ENCODE data around the gene SCN3A.

The SCN3A gene

GRCh38 chr2:165147186-165148045 is 56.4 kb downstream of the SCN3A start:
- no peak overlapping the region for H3K4me3 ChIP-seq
- no peak overlapping the region; the same call in 1 of the 2 replicates for H3K27ac ChIP-seq
- DNase-seq (ENCODE audit: low read depth, low spot score), result no peak
- H3K9me3 ChIP-seq (ENCODE audit: low read depth, low read length), result no peaks in the 10 kb centered on the region
- H3K36me3 ChIP-seq (ENCODE audit: insufficient read depth, low read length), result no peaks in the 10 kb centered on the region
- H3K9ac ChIP-seq (ENCODE audit: insufficient read length), result no peak overlapping the region
- TF ChIP-seq FOXP2 (optimal IDR thresholded peaks at IDR 0.05; ENCODE audit: control extremely low read depth, extremely low read length, insufficient read depth) (no peak), EZH2 (IDR thresholded peaks at IDR 0.05) (no peak), POLR2AphosphoS5 (IDR thresholded peaks at IDR 0.05; ENCODE audit: borderline replicate concordance, low read depth, low read length) (no peak)

GRCh38 chr2:165144315-165144714 is 59.5 kb downstream of the SCN3A start:
- Histone ChIP-seq H3K9ac (ENCODE audit: insufficient read length) (no peak overlapping the region), H3K9me3 (ENCODE audit: low read depth, low read length) (no peaks in the 10 kb centered on the region), H3K4me3 (no peak overlapping the region), H3K27ac (no peak overlapping the region), H3K36me3 (ENCODE audit: insufficient read depth, low read length) (no peaks in the 10 kb centered on the region)
- no peak for TF ChIP-seq POLR2AphosphoS5 (IDR thresholded peaks at IDR 0.05; ENCODE audit: borderline replicate concordance, low read depth, low read length)
- TF ChIP-seq EZH2 (IDR thresholded peaks at IDR 0.05), result no peak
- TF ChIP-seq FOXP2 (optimal IDR thresholded peaks at IDR 0.05; ENCODE audit: control extremely low read depth, extremely low read length, insufficient read depth), result no peak
- no peak for DNase-seq (ENCODE audit: low read depth, low spot score)

GRCh38 chr2:165141601-165142354 is 62.1 kb downstream of the SCN3A start:
- DNase-seq (ENCODE audit: low read depth, low spot score), result no peak
- Histone ChIP-seq H3K9me3 (ENCODE audit: low read depth, low read length) (no peaks in the 10 kb centered on the region), H3K36me3 (ENCODE audit: insufficient read depth, low read length) (no peaks in the 10 kb centered on the region), H3K9ac (ENCODE audit: insufficient read length) (no peak overlapping the region), H3K4me3 (no peak overlapping the region), H3K27ac (no peak overlapping the region)
- TF ChIP-seq POLR2AphosphoS5 (IDR thresholded peaks at IDR 0.05; ENCODE audit: borderline replicate concordance, low read depth, low read length) (no peak), FOXP2 (optimal IDR thresholded peaks at IDR 0.05; ENCODE audit: control extremely low read depth, extremely low read length, insufficient read depth) (no peak), EZH2 (IDR thresholded peaks at IDR 0.05) (no peak)

GRCh38 chr2:165126244-165126643 is 77.6 kb downstream of the SCN3A start:
- no peak overlapping the region for H3K4me3 ChIP-seq
- no peaks in the 10 kb centered on the region for H3K36me3 ChIP-seq (ENCODE audit: insufficient read depth, low read length)
- no peak overlapping the region for H3K27ac ChIP-seq
- H3K9me3 ChIP-seq (ENCODE audit: low read depth, low read length), result no peaks in the 10 kb centered on the region
- TF ChIP-seq POLR2AphosphoS5 (IDR thresholded peaks at IDR 0.05; ENCODE audit: borderline replicate concordance, low read depth, low read length), result no peak
- TF ChIP-seq EZH2 (IDR thresholded peaks at IDR 0.05), result no peak
- TF ChIP-seq FOXP2 (optimal IDR thresholded peaks at IDR 0.05; ENCODE audit: control extremely low read depth, extremely low read length, insufficient read depth), result no peak
- DNase-seq (ENCODE audit: low read depth, low spot score), result no peak
- no peak overlapping the region for H3K9ac ChIP-seq (ENCODE audit: insufficient read length)

GRCh38 chr2:165122521-165122920 is 81.3 kb downstream of the SCN3A start:
- H3K9ac ChIP-seq (ENCODE audit: insufficient read length), result no peak overlapping the region
- no peak overlapping the region for H3K4me3 ChIP-seq
- no peaks in the 10 kb centered on the region for H3K36me3 ChIP-seq (ENCODE audit: insufficient read depth, low read length)
- no peak overlapping the region for H3K27ac ChIP-seq
- no peak for DNase-seq (ENCODE audit: low read depth, low spot score)
- no peaks in the 10 kb centered on the region for H3K9me3 ChIP-seq (ENCODE audit: low read depth, low read length)
- TF ChIP-seq EZH2 (IDR thresholded peaks at IDR 0.05) (no peak), FOXP2 (optimal IDR thresholded peaks at IDR 0.05; ENCODE audit: control extremely low read depth, extremely low read length, insufficient read depth) (no peak), POLR2AphosphoS5 (IDR thresholded peaks at IDR 0.05; ENCODE audit: borderline replicate concordance, low read depth, low read length) (no peak)

- no peak overlapping the region for H3K4me3 ChIP-seq
- DNase-seq (ENCODE audit: low read depth, low spot score), result no peak
- TF ChIP-seq FOXP2 (optimal IDR thresholded peaks at IDR 0.05; ENCODE audit: control extremely low read depth, extremely low read length, insufficient read depth) (no peak), POLR2AphosphoS5 (IDR thresholded peaks at IDR 0.05; ENCODE audit: borderline replicate concordance, low read depth, low read length) (no peak), EZH2 (IDR thresholded peaks at IDR 0.05) (no peak)
- peaks cover 5% of the 10 kb centered on the region; the same call in 1 of the 2 replicates for H3K9me3 ChIP-seq (ENCODE audit: low read depth, low read length)
- no peak overlapping the region for H3K27ac ChIP-seq
- no peak overlapping the region for H3K9ac ChIP-seq (ENCODE audit: insufficient read length)
- no peaks in the 10 kb centered on the region for H3K36me3 ChIP-seq (ENCODE audit: insufficient read depth, low read length)
These were observed 82.9 kb downstream of the SCN3A start for GRCh38 chr2:165120740-165121467.

GRCh38 chr2:165115258-165115657 is 88.6 kb downstream of the SCN3A start:
- Histone ChIP-seq H3K27ac (no peak overlapping the region), H3K9ac (ENCODE audit: insufficient read length) (no peak overlapping the region), H3K9me3 (ENCODE audit: low read depth, low read length) (peaks cover 5% of the 10 kb centered on the region; the same call in 1 of the 2 replicates), H3K4me3 (no peak overlapping the region), H3K36me3 (ENCODE audit: insufficient read depth, low read length) (no peaks in the 10 kb centered on the region)
- DNase-seq (ENCODE audit: low read depth, low spot score), result no peak
- TF ChIP-seq POLR2AphosphoS5 (IDR thresholded peaks at IDR 0.05; ENCODE audit: borderline replicate concordance, low read depth, low read length) (no peak), FOXP2 (optimal IDR thresholded peaks at IDR 0.05; ENCODE audit: control extremely low read depth, extremely low read length, insufficient read depth) (no peak), EZH2 (IDR thresholded peaks at IDR 0.05) (no peak)

Measured in SK-N-MC (cell line).